Stomach smooth muscle (tissue), 2 donors: ENCODE results near the gene AMBRA1.
"Not testable (repeated sequence)": the region's sequence is repeated elsewhere in the genome, so short reads cannot be mapped to it uniquely, and the experiment has no call there.

Source experiments
- H3K27ac ChIP-seq: one replicate; pipeline ENCODE4 v1.7.0; 2013; ENCODE audit warnings: mild to moderate bottlenecking, low read length, inconsistent platforms
- H3K27me3 ChIP-seq, 2 donors: one replicate each; pipeline ENCODE4 v1.7.0; 2013; ENCODE audit warnings: low read length in 2 of 2; ENCODE audit not compliant: insufficient read depth in 2 of 2, control insufficient read depth in 1 of 2
- H3K36me3 ChIP-seq, 2 donors: one replicate each; pipeline ENCODE4 v1.7.0; 2013; ENCODE audit warnings: low read length in 2 of 2; ENCODE audit not compliant: control insufficient read depth in 2 of 2, insufficient read depth in 2 of 2
- H3K4me1 ChIP-seq: one replicate; pipeline ENCODE4 v1.7.0; 2013; ENCODE audit warnings: low read length; ENCODE audit not compliant: control insufficient read depth, insufficient read depth
- H3K4me3 ChIP-seq, 2 donors: one replicate each; pipeline ENCODE4 v1.7.0; 2013; ENCODE audit warnings: low read length in 2 of 2
- H3K9ac ChIP-seq, 2 donors: one replicate each; pipeline ENCODE4 v1.7.0; 2013; ENCODE audit warnings: low read length in 2 of 2, mild to moderate bottlenecking in 1 of 2
- H3K9me3 ChIP-seq, 2 donors: one replicate each; pipeline ENCODE4 v1.7.0; 2013; ENCODE audit warnings: low read length in 2 of 2; ENCODE audit not compliant: control insufficient read depth in 2 of 2
- donor health status: healthy.
- donor health status: Pancreatic carcinoma.

AMBRA1 gene

GRCh38 chr11:46520971-46521745 lies 72.7 kb downstream of the AMBRA1 start:
- H3K9me3 ChIP-seq, result no peaks in the 10 kb centered on the region
- H3K36me3 ChIP-seq, result no peaks in the 10 kb centered on the region
- H3K4me1 ChIP-seq, result peaks cover 5% of the 10 kb centered on the region
- H3K27ac ChIP-seq, result no peak overlapping the region
- H3K4me3 ChIP-seq, result no peak overlapping the region
- H3K9ac ChIP-seq, result no peak overlapping the region
- no peaks in the 10 kb centered on the region for H3K27me3 ChIP-seq

- Histone ChIP-seq H3K36me3 (no peaks in the 10 kb centered on the region), H3K9ac (no peak overlapping the region), H3K4me1 (peaks cover 6% of the 10 kb centered on the region), H3K27ac (no peak overlapping the region), H3K9me3 (no peaks in the 10 kb centered on the region), H3K4me3 (no peak overlapping the region), H3K27me3 (no peaks in the 10 kb centered on the region)
Measured at GRCh38 chr11:46519351-46519750, 74.5 kb downstream of the AMBRA1 start.

GRCh38 chr11:46518928-46519327 lies 74.9 kb downstream of the AMBRA1 start:
- H3K27ac ChIP-seq, H3K9me3 ChIP-seq, H3K9ac ChIP-seq, H3K4me3 ChIP-seq, H3K36me3 ChIP-seq, H3K27me3 ChIP-seq: not testable (repeated sequence)
- H3K4me1 ChIP-seq, result peaks cover 10% of the 10 kb centered on the region

GRCh38 chr11:46514370-46514769 lies 79.5 kb downstream of the AMBRA1 start:
- H3K4me1 ChIP-seq, result peaks cover 8% of the 10 kb centered on the region
- no peaks in the 10 kb centered on the region for H3K9me3 ChIP-seq
- H3K9ac ChIP-seq, result no peak overlapping the region
- no peaks in the 10 kb centered on the region for H3K27me3 ChIP-seq
- H3K36me3 ChIP-seq, result no peaks in the 10 kb centered on the region
- peak overlapping the region; percentile 49 for H3K27ac ChIP-seq
- H3K4me3 ChIP-seq, result no peak overlapping the region

GRCh38 chr11:46513934-46514342 lies 79.9 kb downstream of the AMBRA1 start:
- Histone ChIP-seq H3K27ac (peak overlapping the region; percentile 49), H3K27me3 (no peaks in the 10 kb centered on the region), H3K9ac (no peak overlapping the region), H3K36me3 (no peaks in the 10 kb centered on the region), H3K4me1 (peaks cover 8% of the 10 kb centered on the region), H3K9me3 (no peaks in the 10 kb centered on the region), H3K4me3 (no peak overlapping the region)

- Histone ChIP-seq H3K4me1 (peaks cover 8% of the 10 kb centered on the region), H3K9ac (no peak overlapping the region), H3K36me3 (peaks cover 5 to 8% of the 10 kb centered on the region in 2 donors), H3K9me3 (no peaks in the 10 kb centered on the region), H3K27ac (no peak overlapping the region), H3K27me3 (no peaks in the 10 kb centered on the region), H3K4me3 (no peak overlapping the region)
Measured at GRCh38 chr11:46512261-46512881, 81.5 kb downstream of the AMBRA1 start.

- peaks cover 5 to 8% of the 10 kb centered on the region in 2 donors for H3K36me3 ChIP-seq
- H3K27me3 ChIP-seq, result no peaks in the 10 kb centered on the region
- no peak overlapping the region for H3K9ac ChIP-seq
- H3K4me1 ChIP-seq, result peaks cover 8% of the 10 kb centered on the region
- H3K4me3 ChIP-seq, result no peak overlapping the region
- H3K27ac ChIP-seq, result no peak overlapping the region
- no peaks in the 10 kb centered on the region for H3K9me3 ChIP-seq
Measured at GRCh38 chr11:46511342-46511741, 82.5 kb downstream of the AMBRA1 start.

GRCh38 chr11:46508360-46508759 lies 85.5 kb downstream of the AMBRA1 start:
- Histone ChIP-seq H3K4me1 (no peaks in the 10 kb centered on the region), H3K9ac (no peak overlapping the region), H3K27ac (no peak overlapping the region), H3K27me3 (no peaks in the 10 kb centered on the region), H3K4me3 (no peak overlapping the region), H3K36me3 (peaks cover 14 to 18% of the 10 kb centered on the region in 2 donors), H3K9me3 (no peaks in the 10 kb centered on the region)

- Histone ChIP-seq H3K4me3 (no peak overlapping the region), H3K36me3 (peaks cover 14 to 21% of the 10 kb centered on the region in 2 donors), H3K27ac (no peak overlapping the region), H3K9ac (no peak overlapping the region), H3K4me1 (no peaks in the 10 kb centered on the region), H3K9me3 (no peaks in the 10 kb centered on the region), H3K27me3 (no peaks in the 10 kb centered on the region)
Measured at GRCh38 chr11:46506483-46506791, 87.4 kb downstream of the AMBRA1 start.

GRCh38 chr11:46505741-46506482 lies 87.9 kb downstream of the AMBRA1 start:
- H3K9ac ChIP-seq, result no peak overlapping the region
- no peaks in the 10 kb centered on the region for H3K9me3 ChIP-seq
- H3K27ac ChIP-seq, result no peak overlapping the region
- peaks cover 14 to 21% of the 10 kb centered on the region in 2 donors for H3K36me3 ChIP-seq
- no peaks in the 10 kb centered on the region for H3K4me1 ChIP-seq
- H3K4me3 ChIP-seq, result no peak overlapping the region
- H3K27me3 ChIP-seq, result no peaks in the 10 kb centered on the region
